Measurements from ENCODE around the gene PRPF40B.

- TF ChIP-seq EZH2 (IDR thresholded peaks at IDR 0.05; ENCODE audit: low read depth) (no peak), CTCF (conservative IDR thresholded peaks at IDR 0.05) (no peak)
Measured at GRCh38 chr12:49632986-49633702, 9.8 kb downstream of the PRPF40B start.
